AG08396 (cell line): ENCODE data around the gene PADI1.

Experiments used
- DNase-seq: peaks from one replicate; pipeline ENCODE4 v3.0.0; 2012; ENCODE audit warnings: low spot score, mixed read lengths

The PADI1 gene

GRCh38 chr1:17181781-17182464, 23.0 kb upstream of the PADI1 start:
- DNase-seq, result no peak

- no peak for DNase-seq
Observed at GRCh38 chr1:17183388-17184160, 21.4 kb upstream of the PADI1 start.

GRCh38 chr1:17184161-17184665, 20.7 kb upstream of the PADI1 start:
- no peak for DNase-seq

- DNase-seq, result no peak
Observed at GRCh38 chr1:17184822-17185484, 20.0 kb upstream of the PADI1 start.

- no peak for DNase-seq
Observed at GRCh38 chr1:17185485-17185860, 19.5 kb upstream of the PADI1 start.

- DNase-seq, result no peak
Observed at GRCh38 chr1:17186216-17186909, 18.6 kb upstream of the PADI1 start.

- DNase-seq, result no peak
Observed at GRCh38 chr1:17187051-17187450, 17.9 kb upstream of the PADI1 start.

GRCh38 chr1:17188217-17188616, 16.7 kb upstream of the PADI1 start:
- no peak for DNase-seq

GRCh38 chr1:17188889-17189631, 15.9 kb upstream of the PADI1 start:
- no peak for DNase-seq

- DNase-seq, result no peak
Observed at GRCh38 chr1:17189632-17189990, 15.3 kb upstream of the PADI1 start.

- peak; percentile 88 for DNase-seq
Observed at GRCh38 chr1:17190010-17190995, 14.6 kb upstream of the PADI1 start.

GRCh38 chr1:17191990-17192242, 13.0 kb upstream of the PADI1 start:
- DNase-seq, result no peak

GRCh38 chr1:17192394-17193221, 12.3 kb upstream of the PADI1 start:
- DNase-seq, result no peak

GRCh38 chr1:17193222-17194132, 11.5 kb upstream of the PADI1 start:
- no peak for DNase-seq

GRCh38 chr1:17194133-17194475, 10.8 kb upstream of the PADI1 start:
- no peak for DNase-seq

GRCh38 chr1:17194615-17195528, 10.1 kb upstream of the PADI1 start:
- DNase-seq, result no peak

GRCh38 chr1:17195731-17196130, 9.2 kb upstream of the PADI1 start:
- DNase-seq, result no peak
